ENCODE measurements around the gene ANO2.

Gene ANO2

GRCh38 chr12:5796959-5797225, 148.2 kb downstream of the ANO2 start:
- H3K4me3 ChIP-seq (ENCODE audit: low read depth, low read length), result no peak overlapping the region
- DNase-seq (ENCODE audit: low read depth), result no peak
- TF ChIP-seq CTCF (IDR thresholded peaks at IDR 0.05; ENCODE audit: low read depth, low read length, missing control alignments), result no peak

GRCh38 chr12:5796171-5796958, 148.7 kb downstream of the ANO2 start:
- H3K4me3 ChIP-seq (ENCODE audit: low read depth, low read length), result no peak overlapping the region
- no peak for DNase-seq (ENCODE audit: low read depth)
- TF ChIP-seq CTCF (IDR thresholded peaks at IDR 0.05; ENCODE audit: low read depth, low read length, missing control alignments), result peak; percentile 78

DNA sequence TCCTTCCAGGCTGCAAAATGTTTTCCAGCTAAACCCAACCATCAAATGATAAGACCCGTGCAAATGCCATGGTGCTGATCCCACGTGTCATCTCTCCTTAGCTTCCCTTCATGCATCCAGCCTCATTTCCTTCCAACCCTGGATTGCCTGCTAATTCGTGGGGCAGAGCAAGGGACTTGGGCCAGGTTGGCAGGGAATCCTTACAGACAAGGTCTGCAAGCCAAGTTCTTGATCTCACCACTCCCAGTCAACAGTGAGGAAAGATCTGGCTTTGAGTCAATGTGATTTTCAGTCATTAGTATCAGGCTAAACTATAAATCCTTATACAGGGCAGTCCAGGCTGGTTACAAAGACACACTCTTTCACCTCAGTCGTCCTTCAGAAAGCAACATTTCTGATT, 150.9 kb downstream of the ANO2 start:
- TF ChIP-seq CTCF (IDR thresholded peaks at IDR 0.05; ENCODE audit: low read depth, low read length, missing control alignments), result no peak
- no peak overlapping the region for H3K4me3 ChIP-seq (ENCODE audit: low read depth, low read length)
- no peak for DNase-seq (ENCODE audit: low read depth)

DNA sequence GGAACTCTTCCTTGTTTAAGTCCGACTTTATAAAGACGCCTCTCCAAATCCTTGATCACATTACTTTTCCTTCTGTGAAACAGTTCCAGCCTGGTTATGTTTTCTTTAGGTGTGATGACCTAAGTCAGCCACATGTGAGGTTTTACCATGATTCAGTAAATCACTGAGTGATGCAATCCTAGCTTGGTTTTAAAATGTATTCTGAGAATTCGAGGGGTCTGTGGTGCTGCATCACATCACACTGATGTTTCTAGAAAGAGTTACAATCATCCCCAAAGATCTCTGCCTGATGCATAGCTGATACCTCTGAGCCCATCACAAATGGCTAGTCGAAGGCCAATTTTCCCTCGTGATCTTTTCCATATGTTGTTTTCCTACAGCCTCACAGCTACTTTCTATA, 152.7 kb downstream of the ANO2 start:
- TF ChIP-seq CTCF (IDR thresholded peaks at IDR 0.05; ENCODE audit: low read depth, low read length, missing control alignments), result no peak
- no peak overlapping the region for H3K4me3 ChIP-seq (ENCODE audit: low read depth, low read length)
- DNase-seq (ENCODE audit: low read depth), result no peak

- no peak for DNase-seq (ENCODE audit: low read depth)
- H3K4me3 ChIP-seq (ENCODE audit: low read depth, low read length), result no peak overlapping the region
- TF ChIP-seq CTCF (IDR thresholded peaks at IDR 0.05; ENCODE audit: low read depth, low read length, missing control alignments), result no peak
Observed at GRCh38 chr12:5789469-5789968, 155.5 kb downstream of the ANO2 start.

- H3K4me3 ChIP-seq (ENCODE audit: low read depth, low read length), result no peak overlapping the region
- TF ChIP-seq CTCF (IDR thresholded peaks at IDR 0.05; ENCODE audit: low read depth, low read length, missing control alignments), result no peak
- DNase-seq (ENCODE audit: low read depth), result no peak
Observed at GRCh38 chr12:5787828-5788227, 157.2 kb downstream of the ANO2 start.

DNA sequence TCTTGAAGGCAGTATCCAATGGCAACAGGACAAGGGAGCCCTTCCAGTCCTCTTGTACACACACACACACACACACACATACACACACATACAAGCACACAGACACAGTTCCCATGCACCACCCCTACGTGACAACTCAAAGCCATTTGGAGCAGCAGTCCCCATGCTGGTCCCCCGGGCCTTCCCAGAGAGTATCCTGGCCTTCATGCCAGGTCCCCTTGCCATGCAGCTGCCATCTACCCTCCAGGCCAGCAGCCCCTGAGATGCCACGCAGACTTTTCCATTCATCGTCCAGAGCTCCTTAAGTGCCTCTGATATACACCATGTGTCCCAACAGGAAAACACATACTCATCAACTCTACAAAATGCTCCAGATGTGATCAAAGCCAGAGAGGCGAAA, 159.5 kb downstream of the ANO2 start:
- no peak for DNase-seq (ENCODE audit: low read depth)
- H3K4me3 ChIP-seq (ENCODE audit: low read depth, low read length), result no peak overlapping the region
- TF ChIP-seq CTCF (IDR thresholded peaks at IDR 0.05; ENCODE audit: low read depth, low read length, missing control alignments), result no peak

Data from GM12864 (cell line).